Fibroblast of skin of left biceps (primary cell): Measurements from ENCODE around the gene SPRR5.

Experiments used
- DNase-seq, 2 experiments: peaks; one replicate each; pipeline ENCODE4 v3.0.0-alpha.2; 2013; ENCODE audit warnings: low read depth in 2 of 2

SPRR5 gene

DNA sequence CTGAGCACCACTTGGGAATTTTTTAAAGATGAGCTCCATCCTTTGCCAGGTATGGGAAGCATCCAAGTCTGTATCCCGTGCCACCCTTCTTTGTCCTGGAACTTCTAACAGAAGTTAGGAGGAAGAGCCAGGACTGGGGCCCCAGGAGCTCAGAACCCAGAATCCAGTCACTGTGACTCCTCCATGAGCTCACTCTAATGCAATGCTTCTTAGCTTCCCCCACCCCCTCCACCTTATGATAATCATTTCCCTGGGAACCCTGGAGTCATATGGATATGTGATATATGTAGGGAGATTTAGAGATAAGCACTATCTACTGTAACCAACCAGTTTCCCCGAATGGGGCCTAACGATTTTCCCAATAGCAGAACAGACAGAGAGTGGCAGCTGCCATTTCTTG, 758 bp upstream of the SPRR5 start:
- DNase-seq, result no peak

DNA sequence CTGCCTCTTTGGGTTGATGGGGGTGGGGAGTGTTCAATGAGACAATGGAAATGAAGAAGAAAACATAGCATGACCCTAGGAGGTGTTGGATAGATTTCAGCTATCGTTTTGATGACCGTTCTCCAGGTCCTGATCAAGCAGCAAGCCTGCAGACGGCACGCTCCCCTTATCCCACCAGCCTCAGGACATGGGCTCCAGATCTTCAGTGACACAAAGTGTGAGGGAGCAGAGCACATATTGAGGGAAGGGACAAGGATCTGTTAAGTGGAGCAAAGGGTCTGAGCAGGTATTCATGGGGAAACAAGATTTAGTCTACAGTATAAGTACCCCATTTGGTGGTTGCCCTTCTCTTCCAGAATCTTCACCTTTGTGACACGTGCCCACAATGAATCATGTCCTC, 4.7 kb downstream of the SPRR5 start:
- no peak for DNase-seq

DNA sequence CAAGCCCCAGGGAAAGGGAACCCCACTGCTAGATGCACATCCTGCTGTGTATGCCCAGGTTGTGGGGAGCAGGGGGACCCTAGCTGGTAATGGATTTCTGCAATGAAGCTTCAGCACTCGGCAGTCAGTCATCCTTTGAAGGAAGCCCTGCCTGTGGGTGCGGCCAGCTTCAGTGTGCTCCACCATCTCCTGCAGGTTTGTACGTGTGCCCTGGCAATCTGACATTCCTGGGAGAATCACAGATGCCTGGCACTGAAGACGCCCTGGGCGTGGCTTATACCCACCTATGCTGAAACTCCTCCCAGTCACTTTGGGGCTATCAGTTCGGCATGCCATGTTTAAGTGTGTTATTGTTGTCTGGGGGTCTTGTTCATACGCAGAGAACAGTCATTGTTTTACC, 6.8 kb downstream of the SPRR5 start:
- DNase-seq, result no peak

DNA sequence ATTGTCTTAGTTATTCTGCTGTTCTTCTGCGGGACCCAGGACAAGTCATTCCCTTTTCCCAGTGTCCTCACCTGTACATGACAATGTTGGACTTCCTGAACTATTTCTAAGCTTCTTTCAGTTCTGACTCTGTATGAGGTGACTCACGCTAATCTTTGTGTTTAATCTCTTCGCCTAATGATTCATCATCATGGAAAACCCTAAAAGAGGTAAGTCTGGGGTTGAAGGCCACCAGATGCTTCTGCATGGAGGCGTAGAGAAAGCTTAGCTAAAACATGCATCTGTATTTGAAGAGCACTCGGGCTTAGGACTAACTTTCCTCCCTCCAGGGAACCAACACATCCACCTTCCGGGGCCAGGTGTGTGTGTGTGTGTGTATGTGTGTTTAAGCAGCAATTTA, 7.4 kb downstream of the SPRR5 start:
- DNase-seq, result no peak

DNA sequence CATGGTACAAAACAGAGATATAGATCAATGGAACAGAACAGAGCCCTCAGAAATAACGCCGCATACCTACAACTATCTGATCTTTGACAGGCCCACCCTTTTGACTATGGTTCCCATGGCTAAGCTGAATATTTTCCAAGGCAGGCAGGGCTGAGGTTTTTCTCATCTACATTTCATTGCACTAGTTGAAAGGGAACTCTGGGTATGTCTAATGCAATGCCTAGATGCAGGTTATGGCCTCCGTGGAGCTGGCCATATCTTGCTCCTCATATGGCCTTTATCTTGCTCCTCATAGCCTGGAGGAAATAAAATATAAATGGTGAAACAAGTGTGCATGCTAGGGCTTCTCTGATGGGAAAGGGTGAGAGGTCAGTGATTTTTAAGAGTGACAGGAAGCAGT, 10.6 kb downstream of the SPRR5 start:
- no peak for DNase-seq

DNA sequence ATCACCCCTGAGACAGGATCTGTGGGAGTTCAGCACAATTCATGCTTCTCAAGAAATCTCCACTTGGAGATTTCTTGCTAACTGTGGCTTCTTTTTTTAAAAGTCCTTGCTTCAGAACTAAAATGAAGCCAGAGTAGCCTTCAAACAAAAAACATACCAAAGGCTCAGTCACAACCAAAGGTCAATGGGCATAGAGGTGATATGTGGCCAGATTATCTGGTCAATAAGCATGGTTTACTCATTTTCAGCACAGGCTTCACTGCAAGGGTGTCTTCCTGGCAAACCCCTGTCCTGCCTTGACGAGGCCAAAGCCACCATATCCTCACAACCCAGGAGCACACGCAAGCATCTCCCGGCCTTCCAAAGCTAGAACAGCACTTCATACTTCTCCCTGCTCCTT, 12.3 kb downstream of the SPRR5 start:
- DNase-seq, result no peak

DNA sequence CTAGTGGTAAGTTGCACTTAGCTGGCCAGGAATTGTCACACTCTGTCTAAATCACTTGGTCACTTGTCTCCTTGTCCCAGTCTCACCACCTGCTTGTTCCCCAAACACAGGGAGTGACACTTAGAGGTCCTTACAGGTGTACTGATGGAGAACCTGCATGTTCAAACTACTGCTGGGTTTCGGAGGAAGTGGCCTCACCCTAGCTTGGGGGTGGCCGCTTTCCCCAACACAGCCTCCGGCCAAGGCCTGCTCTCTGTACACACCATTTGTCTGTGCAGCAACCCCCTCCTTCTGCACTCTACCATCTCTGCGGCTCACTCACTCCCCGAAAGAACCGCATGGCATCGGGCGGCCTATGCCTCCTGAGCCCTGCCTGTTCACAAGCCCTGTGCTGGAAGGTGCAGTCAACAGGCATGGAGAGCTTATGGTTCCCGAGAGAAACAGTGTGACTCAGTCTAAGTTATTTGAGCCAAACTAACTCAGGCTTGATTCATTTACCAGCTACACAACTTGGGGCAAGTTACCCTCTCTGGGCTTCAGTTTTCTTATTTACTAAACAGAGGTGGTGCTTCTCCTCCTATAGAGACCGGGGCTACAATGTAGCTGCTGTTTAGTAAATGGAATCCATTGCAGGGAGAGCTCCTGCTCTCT, 12.9 kb downstream of the SPRR5 start:
- no peak for DNase-seq

DNA sequence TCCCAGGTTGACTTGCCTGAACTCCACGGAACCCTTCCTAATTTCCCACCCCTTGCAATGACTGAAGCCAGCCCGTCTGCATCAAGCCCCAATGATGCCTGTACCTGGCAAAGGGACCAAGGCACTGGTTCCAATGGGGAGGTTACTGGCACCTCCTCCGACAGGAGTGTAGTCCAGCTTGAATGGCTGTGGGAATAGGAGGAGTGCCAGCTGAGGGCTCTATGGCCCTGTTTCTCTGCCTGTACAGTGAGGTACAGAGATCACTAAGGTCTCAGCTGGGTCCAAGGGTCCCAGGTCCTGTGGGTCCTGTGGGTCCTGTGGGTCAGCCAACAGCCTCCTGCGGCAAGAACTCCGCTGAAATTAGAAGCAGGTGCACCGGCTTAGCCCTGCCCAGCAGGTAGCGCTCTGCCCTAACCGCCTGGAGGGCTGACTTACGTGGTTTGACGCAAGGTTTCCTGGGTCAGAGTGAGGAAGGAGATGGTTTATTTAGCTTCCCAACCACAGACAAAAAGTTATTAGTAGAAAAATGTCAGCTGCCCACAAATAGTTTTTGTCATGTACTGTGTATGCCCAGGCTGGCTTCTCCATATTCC, 13.5 kb downstream of the SPRR5 start:
- no peak for DNase-seq

DNA sequence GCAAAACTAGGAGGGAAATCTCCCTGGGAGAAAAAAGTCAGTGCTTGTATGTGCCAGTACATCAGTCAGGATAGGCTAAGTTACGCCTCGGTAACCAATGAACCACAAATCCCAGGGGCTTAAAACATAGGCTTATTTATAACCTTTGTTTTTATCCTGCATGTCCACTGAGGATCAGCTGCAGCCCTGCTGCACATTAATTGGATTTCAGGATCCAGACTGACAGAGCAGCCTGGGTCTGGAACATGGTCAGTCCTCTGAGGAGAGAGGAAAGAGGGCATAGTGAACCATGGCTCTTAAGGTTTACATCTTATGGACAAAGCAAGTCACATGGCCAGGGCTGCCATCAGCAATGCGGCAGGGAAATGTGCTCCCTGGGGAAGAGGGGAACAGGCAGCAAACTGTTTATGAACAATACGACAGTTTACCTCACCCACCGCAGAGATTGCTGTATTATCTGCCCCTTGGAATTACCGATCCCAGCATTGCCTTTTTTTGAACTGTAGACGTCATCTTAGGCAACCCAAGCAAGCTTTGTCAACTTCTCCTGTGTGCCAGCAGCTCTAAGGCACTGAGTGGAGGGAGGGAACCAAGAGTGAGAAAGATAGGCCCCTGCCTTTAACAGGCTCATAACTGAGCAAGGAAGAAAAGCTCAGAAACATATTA, 14.4 kb downstream of the SPRR5 start:
- DNase-seq, result no peak

DNA sequence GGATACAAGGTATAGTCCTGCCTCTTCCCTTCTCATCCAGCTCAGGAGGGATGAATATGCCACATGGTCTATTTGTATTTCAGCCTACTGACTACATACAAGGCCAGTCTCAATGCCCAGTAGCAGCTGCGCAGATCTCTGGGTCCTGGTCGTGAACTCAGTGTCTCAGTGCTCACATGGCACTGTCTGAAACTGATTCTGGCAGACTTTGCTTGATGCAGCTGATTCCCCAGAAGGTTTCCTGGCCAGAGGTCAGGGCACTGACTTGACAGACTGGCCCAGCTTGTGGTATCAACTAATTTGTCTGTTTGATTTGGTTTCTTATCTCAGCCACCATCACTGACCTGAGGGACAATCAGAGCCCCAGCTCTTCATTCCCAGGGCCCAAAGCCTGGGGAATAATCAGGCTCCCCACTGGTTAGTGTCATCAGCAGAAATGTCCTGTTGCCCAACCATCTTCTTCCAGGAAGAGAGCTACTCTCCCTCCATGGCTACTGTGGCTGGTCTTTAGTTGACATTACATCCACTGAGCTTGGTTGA, 15.9 kb downstream of the SPRR5 start:
- no peak for DNase-seq

DNA sequence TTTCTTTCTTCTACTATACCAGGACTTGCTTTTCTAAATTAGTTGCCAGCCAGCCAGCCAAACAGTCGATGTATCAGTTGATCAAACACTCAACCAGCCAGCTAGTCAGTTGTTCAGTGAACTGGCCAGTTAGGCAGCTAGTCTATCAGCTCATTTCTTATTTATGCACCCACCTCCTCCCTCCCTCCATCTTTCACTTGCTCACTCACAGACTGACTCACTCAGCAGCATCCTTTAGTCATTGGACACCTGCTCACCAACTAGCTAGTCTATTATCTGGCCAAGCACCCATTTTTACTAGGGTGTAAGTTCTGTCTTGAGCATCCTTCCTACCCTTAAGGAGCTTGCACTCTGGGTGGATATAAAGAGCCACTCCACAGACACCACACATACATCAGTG, 17.5 kb downstream of the SPRR5 start:
- DNase-seq, result no peak

DNA sequence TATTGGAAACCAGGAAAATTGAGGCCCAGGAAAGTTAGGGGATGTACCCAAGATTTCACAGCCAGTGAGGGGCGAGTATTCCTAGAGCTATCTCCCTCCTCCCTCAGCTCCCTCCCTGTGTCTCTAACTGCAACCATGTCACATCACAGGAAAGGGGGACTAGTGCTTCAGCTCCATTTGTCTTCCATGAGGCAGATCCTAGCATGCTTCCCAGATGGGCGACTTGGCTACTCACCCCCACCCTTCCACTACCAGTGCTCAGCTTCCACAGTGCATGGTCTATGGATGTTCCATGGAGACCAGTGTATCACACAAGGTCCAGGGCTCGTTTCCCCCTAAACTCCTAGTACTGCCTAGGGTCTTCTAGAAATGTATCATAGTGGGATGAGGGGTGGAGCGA, 18.8 kb downstream of the SPRR5 start:
- no peak for DNase-seq

DNA sequence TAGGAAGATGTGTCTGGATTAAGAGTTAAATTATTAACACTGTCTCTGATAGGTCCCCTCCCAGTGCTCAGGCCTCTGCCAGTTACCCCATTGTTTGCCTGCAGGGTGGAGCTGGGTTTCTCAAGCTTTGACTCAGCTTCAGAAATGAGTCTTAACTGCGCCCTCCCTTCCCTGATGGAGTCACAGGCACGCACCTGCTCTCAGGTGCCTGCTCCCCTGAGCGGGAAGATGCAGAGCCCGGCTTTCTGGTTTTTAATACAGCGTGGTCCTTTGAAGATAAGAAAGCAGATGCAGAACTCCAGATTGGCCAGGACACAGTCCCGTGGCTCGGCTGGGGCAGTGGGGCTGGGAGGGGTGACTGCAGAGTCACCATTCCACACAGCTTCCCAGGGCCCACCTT, 20.2 kb downstream of the SPRR5 start:
- DNase-seq, result no peak

DNA sequence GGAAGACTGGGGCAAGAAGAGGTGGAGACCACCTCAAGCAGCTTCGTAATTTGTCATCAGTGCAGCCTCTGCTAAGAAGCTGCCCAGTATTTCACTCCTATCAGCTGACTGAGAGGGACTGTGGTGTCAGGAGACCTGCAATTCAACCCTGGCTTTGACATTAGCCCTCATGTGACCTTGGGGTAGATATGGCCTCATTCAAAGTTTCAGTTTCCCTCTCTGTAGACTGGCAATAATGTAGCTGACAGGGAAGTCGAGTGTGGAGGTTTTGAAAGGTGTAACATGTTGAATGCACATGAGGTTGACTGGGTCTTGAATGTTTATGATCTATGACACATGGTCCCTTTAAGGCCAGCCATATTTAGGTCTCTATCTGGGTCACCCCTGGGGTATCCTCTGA, 21.2 kb downstream of the SPRR5 start:
- DNase-seq, result no peak

DNA sequence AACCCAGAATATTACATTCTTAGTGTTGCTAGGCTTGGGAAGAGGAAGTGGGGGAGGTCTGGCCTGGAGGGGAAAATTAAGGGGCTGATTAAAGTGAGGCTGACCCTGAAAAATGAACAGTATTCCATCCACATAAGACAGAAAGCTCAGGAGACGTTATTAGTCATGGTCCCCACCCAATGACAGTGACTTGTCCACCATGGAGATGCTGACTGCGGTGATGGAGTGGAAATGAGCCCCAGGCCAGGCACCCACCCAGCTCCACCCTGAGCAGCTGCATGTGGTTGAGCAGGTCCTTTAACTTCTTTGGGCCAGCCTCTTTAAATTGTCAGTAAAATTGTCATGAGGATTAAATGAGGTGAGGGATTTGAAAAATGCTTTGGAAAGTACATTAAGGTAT, 22.0 kb downstream of the SPRR5 start:
- DNase-seq, result no peak

DNA sequence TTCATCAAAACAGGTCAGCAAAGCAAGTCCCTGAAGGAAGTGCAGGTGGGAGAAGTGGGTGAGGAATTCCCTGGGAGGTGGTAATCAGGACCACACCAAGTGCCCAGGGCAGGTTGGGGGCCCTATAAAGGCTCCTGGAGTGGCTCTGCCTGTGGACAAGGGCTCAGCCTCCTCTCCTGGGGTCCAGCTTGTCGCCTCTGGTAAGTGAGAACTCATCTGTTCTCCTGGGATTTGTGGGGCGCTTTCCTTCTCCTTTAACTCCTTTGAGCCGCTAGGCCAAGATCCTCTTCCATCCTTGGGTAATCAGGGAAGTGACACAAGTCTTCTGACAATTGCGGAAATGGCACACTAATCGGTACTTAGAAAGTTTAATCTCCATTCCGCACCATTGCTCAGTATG, 23.5 kb downstream of the SPRR5 start, which contains the start of gene SPRR4:
TSS of gene SPRR4 (plus strand) at position 154 of the 400 bp plus-strand sequence. CDS start 1,243 bp downstream, outside the sequence.
- DNase-seq, result no peak

DNA sequence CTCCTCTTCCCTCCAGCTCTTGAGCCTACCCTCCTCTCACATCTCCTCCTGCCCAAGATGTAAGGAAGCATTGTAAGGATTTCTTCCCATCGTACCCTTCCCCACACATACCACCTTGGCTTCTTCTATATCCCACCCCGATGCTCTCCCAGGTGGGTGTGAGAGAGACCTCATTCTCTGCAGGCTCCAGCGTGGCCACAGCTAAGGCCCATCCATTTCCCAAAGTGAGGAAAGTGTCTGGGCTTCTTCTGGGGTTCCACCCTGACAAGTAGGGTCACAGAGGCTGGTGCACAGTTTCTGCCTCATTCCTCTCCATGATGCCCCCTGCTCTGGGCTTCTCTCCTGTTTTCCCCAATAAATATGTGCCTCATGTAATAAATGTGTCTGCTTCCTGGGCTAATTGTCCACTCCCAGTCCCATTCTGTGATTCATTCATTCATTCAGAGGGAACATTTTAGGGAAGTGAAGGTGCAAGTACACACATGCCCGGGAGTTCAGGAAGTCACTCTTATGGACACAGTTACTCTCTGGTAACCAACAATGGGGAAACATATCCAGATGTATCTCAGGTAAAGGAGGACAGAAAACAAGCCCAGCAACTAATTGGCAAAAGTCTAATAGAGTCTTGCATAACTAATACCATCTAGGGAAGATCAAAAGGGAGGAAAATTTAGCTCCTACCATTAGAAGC, 25.3 kb downstream of the SPRR5 start:
- DNase-seq, result no peak

DNA sequence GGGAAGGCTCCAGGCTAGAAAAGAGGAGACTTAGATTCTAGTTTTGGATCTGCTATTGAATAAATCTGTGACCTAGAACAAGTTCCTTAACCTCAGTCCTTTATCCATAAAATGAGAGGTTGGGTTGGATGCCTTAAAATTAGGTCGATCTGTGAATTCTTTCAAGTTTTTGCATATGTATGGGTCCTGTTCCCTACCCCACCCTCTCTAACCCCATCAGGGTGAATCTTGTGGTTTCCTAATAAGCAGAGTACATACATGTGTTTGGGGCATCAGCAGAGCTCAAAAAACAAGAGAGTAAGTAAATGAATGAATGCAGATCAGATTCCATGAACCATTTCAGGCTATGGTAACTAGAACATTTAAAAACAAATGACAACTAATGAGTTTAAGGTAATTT, 29.7 kb downstream of the SPRR5 start:
- no peak for DNase-seq

DNA sequence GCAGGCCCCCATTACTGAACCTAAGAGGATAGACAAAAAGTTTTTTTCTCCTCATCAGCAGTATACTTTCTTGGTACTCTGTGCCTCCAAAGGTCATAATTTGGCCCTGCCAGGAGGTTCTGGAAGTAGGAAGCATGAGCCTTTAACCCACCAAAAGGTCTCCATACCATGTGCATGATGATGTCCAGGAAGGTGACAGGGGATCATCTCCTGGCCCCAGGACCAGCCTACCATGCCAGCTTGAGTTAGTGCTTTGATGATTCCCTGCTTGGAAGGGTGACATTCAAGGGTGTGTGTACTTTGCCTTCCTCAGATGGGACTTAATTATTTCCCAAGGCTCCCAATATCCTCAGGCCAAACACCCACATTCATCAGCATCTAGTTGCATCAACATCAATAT, 30.6 kb downstream of the SPRR5 start:
- DNase-seq, result no peak

DNA sequence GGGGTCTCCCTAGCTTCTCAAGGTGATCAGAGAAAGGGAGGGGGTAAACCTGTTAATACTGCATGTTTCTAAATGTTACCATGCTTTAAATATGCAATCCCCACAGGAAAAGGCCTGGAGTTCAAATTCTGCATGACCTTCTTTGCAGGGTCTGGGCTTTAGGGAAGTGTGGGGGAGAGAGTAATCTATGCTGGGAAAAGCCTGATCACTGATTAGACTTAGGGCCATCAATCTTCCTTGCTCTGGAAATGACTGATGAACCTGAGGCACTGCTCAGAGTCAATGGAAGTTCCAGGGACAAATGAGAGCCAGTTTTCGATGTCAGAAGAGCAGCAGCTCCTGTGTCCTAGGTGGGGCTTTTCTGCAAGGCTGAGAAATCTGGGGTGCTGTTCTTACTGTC, 33.7 kb downstream of the SPRR5 start:
- DNase-seq, result no peak

DNA sequence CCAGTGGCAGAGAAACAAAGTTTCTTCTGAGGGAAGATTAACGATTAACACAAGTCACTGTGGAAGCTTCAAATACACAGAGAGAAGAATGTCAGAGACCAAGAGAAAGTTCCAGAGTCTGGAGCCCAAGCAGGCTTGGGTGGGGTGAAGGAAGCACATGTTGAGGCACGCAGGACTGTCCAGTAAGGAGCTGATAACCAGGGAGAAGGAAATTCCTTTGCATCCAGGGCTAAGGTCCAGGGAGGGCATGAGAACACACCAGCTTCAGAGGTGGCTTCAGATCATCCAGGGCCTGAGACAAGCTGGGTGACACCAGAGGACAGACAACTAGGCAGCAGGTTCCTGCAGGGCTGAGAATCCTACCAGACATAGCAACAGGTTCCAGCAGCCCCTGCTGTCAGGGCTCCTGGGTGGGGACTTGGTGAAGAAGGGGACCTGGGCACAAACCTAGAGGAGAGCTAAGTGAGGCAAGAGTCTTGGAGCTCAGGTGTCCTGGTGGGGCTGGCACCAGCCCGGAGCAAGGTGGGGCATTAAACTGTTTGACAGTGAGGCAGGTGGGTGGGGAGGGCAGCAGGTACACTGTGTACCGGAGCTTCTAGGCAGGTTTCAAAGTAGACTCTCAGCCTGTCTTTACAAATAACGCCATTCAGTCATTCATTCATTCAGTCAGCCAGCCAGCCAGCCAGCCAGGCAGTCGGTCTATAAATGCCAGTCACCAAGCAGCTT, 34.3 kb downstream of the SPRR5 start:
- no peak for DNase-seq

DNA sequence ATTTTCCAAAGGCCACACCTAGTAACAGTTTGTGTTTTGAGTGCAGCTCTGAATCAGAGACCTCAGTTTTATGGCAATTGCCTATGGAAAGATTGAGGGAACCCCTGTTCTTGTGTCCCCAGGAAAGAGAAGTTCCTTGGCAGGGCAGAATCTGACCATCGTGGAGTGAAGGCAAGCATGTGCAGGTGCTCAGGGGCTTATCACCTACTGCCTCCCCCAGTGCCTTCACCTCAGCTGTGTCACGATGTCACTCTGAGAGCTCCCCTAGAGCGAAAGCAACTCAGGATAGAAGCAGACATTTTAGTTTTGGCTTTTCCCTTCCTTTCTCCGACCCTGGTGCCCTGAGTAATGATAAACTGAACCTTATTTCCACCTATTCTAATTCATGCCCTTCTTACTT, 35.1 kb downstream of the SPRR5 start:
- DNase-seq, result no peak
